CD4-positive, alpha-beta T cell treated with Interleukin-21 for 1 hour (primary cell): ENCODE measurements around the gene TBP.
"Not testable (repeated sequence)": the region's sequence is repeated elsewhere in the genome, so short reads cannot be mapped to it uniquely, and the experiment has no call there.

ENCODE experiments used
- DNase-seq: peaks from one replicate; pipeline ENCODE4 v3.0.0-alpha.2; 2020

TBP gene

GRCh38 chr6:170554013-170554795 is at the start of gene TBP:
Gene TBP, plus strand, starts transcription at chr6:170554369. Its CDS starts 2,661 bp downstream, at chr6:170557030.
- peak; percentile 99 for DNase-seq

- DNase-seq, result no peak
These were observed 49.7 kb upstream of the TBP start for GRCh38 chr6:170504479-170504878.

GRCh38 chr6:170505306-170505705 is 48.9 kb upstream of the TBP start:
- no peak for DNase-seq

DNA sequence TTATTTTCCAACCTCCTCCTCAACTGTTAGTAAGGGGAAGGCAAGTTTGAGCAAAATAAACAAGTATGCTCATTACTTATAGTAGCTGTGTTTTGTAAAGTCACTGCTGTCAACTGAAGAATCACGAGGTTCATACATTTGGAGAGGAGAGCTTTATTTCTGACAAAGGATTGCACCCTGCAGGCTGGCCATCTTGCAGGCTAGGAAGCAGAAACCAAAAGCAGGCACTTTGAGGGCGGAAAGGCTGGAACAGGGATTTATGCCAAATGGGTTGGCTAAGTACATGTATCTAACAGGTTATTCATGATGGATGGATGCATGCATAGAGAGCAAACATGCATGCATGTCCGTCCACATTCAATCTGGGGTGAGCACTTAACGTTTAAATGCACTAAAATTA is 47.7 kb upstream of the TBP start:
- no peak for DNase-seq

- DNase-seq, result not testable (repeated sequence)
These were observed 46.4 kb upstream of the TBP start for GRCh38 chr6:170507728-170508127.

DNA sequence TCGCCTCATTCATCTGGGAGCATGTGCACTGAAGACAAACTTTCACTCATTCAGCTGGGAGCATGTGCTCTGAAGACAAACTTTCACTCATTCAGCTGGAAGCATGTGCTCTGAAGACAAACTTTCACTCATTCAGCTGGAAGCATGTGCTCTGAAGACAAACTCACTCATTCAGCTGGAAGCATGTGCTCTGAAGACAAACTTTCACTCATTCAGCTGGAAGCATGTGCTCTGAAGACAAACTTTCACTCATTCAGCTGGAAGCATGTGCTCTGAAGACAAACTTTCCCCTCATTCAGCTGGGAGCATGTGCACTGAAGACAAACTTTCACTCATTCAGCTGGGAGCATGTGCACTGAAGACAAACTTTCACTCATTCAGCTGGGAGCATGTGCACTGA is 45.9 kb upstream of the TBP start:
- DNase-seq, result not testable (repeated sequence)

DNA sequence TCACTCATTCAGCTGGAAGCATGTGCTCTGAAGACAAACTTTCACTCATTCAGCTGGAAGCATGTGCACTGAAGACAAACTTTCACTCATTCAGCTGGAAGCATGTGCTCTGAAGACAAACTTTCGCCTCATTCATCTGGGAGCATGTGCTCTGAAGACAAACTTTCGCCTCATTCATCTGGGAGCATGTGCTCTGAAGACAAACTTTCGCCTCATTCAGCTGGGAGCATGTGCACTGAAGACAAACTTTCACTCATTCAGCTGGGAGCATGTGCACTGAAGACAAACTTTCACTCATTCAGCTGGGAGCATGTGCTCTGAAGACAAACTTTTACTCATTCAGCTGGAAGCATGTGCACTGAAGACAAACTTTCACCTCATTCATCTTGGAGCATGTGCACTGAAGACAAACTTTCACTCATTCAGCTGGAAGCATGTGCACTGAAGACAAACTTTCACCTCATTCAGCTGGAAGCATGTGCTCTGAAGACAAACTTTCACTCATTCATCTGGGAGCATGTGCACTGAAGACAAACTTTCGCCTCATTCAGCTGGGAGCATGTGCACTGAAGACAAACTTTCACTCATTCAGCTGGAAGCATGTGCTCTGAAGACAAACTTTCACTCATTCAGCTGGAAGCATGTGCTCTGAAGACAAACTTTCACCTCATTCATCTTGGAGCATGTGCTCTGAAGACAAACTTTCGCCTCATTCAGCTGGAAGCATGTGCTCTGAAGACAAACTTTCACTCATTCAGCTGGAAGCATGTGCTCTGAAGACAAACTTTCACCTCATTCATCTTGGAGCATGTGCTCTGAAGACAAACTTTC is 45.1 kb upstream of the TBP start:
- DNase-seq, result not testable (repeated sequence)

- DNase-seq, result no peak
These were observed 44.5 kb upstream of the TBP start for GRCh38 chr6:170509723-170510018.

- DNase-seq, result no peak
These were observed 43.5 kb upstream of the TBP start for GRCh38 chr6:170510631-170511030.

- DNase-seq, result no peak
These were observed 41.9 kb upstream of the TBP start for GRCh38 chr6:170512249-170512648.

DNA sequence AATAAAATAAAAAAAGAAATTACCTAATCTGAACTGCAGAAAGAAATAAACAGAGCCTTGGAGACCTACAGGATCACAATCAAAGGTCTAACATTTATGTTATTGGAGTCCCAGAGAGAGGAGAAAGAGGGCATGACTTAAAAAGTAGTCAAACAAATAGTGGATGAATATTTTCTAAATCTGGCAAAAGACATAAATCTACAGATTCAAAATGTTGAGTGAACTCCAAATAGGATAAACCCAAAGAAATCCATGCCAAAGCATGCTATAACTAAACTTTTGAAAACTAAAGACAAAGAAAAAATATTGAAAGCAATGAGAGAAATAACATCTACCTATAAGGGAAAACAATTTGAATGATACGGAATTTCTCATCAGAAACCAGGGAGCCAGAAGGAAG is 39.3 kb upstream of the TBP start:
- no peak for DNase-seq

- peak; percentile 60 for DNase-seq
These were observed 37.2 kb upstream of the TBP start for GRCh38 chr6:170516783-170517616.

DNA sequence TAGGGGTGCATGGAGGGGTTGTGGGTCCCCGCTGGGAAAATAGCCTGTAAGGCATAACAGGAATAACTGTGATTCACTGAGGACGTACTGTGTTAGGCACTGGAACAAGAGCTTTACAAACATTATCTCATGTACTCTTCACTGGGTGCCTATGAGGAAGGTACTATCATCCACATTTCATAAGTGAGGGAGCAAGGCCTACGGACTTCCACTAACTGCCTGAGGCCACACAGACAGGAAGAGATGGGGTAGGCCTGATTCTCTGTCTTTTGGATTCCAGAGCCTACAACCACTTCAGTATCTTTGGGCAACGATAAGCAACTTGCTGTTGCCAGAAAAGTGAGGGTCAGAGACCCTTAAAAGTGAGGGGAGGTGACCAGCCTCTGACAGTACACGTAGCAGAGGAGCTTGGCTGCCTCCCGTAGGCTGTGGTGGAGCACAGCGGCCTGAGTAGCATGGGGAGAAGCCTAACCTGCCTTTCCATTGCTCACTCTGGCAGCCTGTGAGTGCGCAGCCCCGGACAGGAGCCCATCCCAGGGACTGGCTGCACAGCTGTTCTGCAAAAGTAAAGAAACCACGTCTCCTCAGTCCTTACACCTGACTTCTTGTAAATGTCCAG is 31.5 kb upstream of the TBP start:
- DNase-seq, result no peak

GRCh38 chr6:170523256-170524171 is 30.7 kb upstream of the TBP start:
- DNase-seq, result no peak

GRCh38 chr6:170524172-170524502 is 30.0 kb upstream of the TBP start:
- no peak for DNase-seq

GRCh38 chr6:170525795-170526194 is 28.4 kb upstream of the TBP start:
- DNase-seq, result no peak

- not testable (repeated sequence) for DNase-seq
These were observed 26.2 kb upstream of the TBP start for GRCh38 chr6:170527995-170528394.

DNA sequence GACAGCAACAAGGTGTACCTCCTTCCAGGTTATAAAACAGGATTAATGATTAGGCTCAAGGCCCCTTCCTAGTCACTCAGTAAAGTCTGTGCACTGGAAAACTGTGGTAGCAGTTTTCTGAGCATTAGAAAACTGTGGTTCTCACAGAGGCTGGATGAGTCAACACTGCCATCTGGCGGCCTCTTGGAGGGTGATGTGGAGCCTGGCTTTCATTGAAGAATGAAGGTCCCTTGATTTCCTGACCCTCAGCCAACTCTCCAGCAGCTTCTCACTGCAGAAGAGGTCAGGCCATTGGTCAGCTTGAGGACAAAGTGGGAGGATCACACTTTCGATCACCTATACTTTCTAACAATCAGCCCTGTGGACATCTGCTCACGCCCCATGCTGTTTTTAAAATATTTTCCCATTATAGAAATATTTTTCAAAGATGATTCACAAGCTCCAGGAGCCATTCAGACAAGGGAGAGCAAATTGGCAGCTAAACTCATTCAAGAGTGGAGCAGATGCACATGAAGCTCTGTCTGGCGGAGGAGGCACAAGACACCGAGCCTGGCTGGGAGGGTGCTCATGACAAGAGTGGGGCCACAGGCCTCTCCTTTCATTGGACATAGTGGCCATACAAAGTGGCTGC is 24.2 kb upstream of the TBP start:
- peak; percentile 66 for DNase-seq

DNA sequence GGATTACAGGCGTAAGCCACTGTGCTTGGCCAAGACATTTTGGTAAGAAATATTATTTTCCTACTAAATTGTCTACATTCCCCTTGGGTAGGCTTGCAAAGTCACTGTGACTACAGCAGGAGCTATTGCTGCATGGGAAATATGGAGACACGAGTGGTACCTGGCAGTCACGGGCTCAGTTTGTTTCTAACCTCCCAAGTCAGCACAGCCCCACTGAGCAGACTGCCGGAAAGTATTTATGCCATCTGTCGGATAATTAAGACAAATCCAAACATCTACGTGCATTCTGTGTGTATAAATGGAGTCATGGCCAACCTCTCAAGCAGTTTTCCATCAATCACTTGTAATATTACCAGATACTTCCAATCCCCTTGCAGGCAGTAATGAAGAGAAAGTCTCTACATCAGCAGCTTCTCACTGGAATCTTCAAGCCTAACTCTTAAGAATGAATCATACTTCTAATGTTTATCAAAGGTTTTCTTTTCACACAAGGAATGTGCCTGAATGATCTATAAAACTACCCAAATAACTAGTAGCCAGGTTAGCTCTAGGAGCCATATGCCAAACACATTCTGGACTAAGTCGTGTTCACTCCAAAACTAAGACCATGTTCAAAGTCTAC is 21.2 kb upstream of the TBP start:
- no peak for DNase-seq

- no peak for DNase-seq
These were observed 20.4 kb upstream of the TBP start for GRCh38 chr6:170533792-170534191.

- DNase-seq, result no peak
These were observed 19.2 kb upstream of the TBP start for GRCh38 chr6:170535004-170535403.
